Cardiac septum (tissue), 1 donor: ENCODE measurements around the gene CNTN4. TPM values are rescaled to one million over a fixed set of nuclear protein-coding genes. Genes with fewer than 3 reads are reported as not detected.
"Not testable (repeated sequence)": the region's sequence is repeated elsewhere in the genome, so short reads cannot be mapped to it uniquely, and the experiment has no call there.

ENCODE experiments used
- DNase-seq: peaks from one replicate; pipeline ENCODE4 v3.0.0-alpha.2; 2020; ENCODE audit warnings: low spot score
- intact Hi-C: fragments of 100-400 bp; cut with DNase I; formaldehyde crosslinking; loops from one replicate; pipeline ENCODE4 v1.14.0; 2022
- total RNA-seq: library from RNA; stranded (reverse); fragmentation: NEBNext Ultra II Directional; extraction: Animal tissue kit (Norgen Biotek cat#: 25700); gene quantifications from one replicate; pipeline ENCODE4 v1.2.1, GENCODE V29; 2021
- donor health status: DM: no; HTN: no; CAD: no.

CNTN4 gene
- total RNA-seq, 1 donor from 2014 or later = 2.8 TPM

- intact Hi-C loops = no loop called here
- DNase-seq = no peak
These were observed 385.7 kb downstream of the CNTN4 start for GRCh38 chr3:2484162-2485026.

- DNase-seq = no peak
- intact Hi-C loops = no loop called here
These were observed 386.3 kb downstream of the CNTN4 start for GRCh38 chr3:2485027-2485375.

GRCh38 chr3:2495746-2496145 lies 397.1 kb downstream of the CNTN4 start:
- intact Hi-C loops = no loop called here
- no peak for DNase-seq

GRCh38 chr3:2504912-2505311 lies 406.2 kb downstream of the CNTN4 start:
- intact Hi-C loops = no loop called here
- no peak for DNase-seq

GRCh38 chr3:2506776-2507175 lies 408.1 kb downstream of the CNTN4 start:
- no peak for DNase-seq
- intact Hi-C loops = no loop called here

- DNase-seq = no peak
- intact Hi-C loops = no loop called here
These were observed 412.0 kb downstream of the CNTN4 start for GRCh38 chr3:2510591-2511145.

GRCh38 chr3:2511356-2511755 lies 412.7 kb downstream of the CNTN4 start:
- no peak for DNase-seq
- intact Hi-C loops = no loop called here

- intact Hi-C loops = no loop called here
- DNase-seq = no peak
These were observed 414.2 kb downstream of the CNTN4 start for GRCh38 chr3:2512881-2513280.

GRCh38 chr3:2513986-2514385 lies 415.3 kb downstream of the CNTN4 start:
- no peak for DNase-seq
- intact Hi-C loops = no loop called here

- intact Hi-C loops = no loop called here
- no peak for DNase-seq
These were observed 418.2 kb downstream of the CNTN4 start for GRCh38 chr3:2516762-2517441.

GRCh38 chr3:2517500-2518172 lies 419.0 kb downstream of the CNTN4 start:
- DNase-seq = no peak
- intact Hi-C loops = no loop called here

GRCh38 chr3:2523281-2523836 lies 424.7 kb downstream of the CNTN4 start:
- intact Hi-C loops = no loop called here
- DNase-seq = no peak

- intact Hi-C loops = no loop called here
- DNase-seq = no peak
These were observed 427.3 kb downstream of the CNTN4 start for GRCh38 chr3:2525968-2526367.

- intact Hi-C loops = no loop called here
- DNase-seq = no peak
These were observed 428.3 kb downstream of the CNTN4 start for GRCh38 chr3:2526926-2527325.

- intact Hi-C loops, DNase-seq: not testable (repeated sequence)
These were observed 428.7 kb downstream of the CNTN4 start for GRCh38 chr3:2527328-2527727.

GRCh38 chr3:2534767-2535166 lies 436.1 kb downstream of the CNTN4 start:
- intact Hi-C loops = not testable (repeated sequence)

GRCh38 chr3:2535206-2535605 lies 436.5 kb downstream of the CNTN4 start:
- no peak for DNase-seq
- intact Hi-C loops = no loop called here

More at GRCh38 chr3:2534767-2535166, 436.1 kb downstream of the CNTN4 start:
- not testable (repeated sequence) for DNase-seq

- intact Hi-C loops = no loop called here
- DNase-seq = no peak
These were observed 437.9 kb downstream of the CNTN4 start for GRCh38 chr3:2536575-2536974.

- intact Hi-C loops = no loop called here
- DNase-seq = no peak
These were observed 441.4 kb downstream of the CNTN4 start for GRCh38 chr3:2540115-2540514.

GRCh38 chr3:2543247-2543646 lies 444.6 kb downstream of the CNTN4 start:
- intact Hi-C loops = no loop called here
- DNase-seq = no peak
